Gastrocnemius medialis (tissue), 4 donors: Measurements from ENCODE around the gene DAGLA.

ENCODE experiments used
- POLR2A ChIP-seq, 2 donors: fragments of 450-650 bp; IDR thresholded peaks; one replicate each; pipeline ENCODE4 v1.6.1; 2017; ENCODE audit warnings: antibody characterized with exemption in 2 of 2, mild to moderate bottlenecking in 2 of 2, moderate library complexity in 2 of 2
- TF ChIP-seq, protein P1 (sequence below), 5 experiments: fragments of 450-650 bp in 3 of 5; fragments of 200-600 bp in 2 of 5; sonication (generic) in 2 of 5; IDR thresholded peaks in 4 of 5; conservative IDR thresholded peaks in 1 of 5; 1 replicate in 4 of 5; 2 replicates in 1 of 5; pipeline ENCODE4 v1.5.1; 2016 to 2019; ENCODE audit warnings: antibody characterized with exemption in 5 of 5, mild to moderate bottlenecking in 3 of 5, moderate library complexity in 3 of 5

DNA sequence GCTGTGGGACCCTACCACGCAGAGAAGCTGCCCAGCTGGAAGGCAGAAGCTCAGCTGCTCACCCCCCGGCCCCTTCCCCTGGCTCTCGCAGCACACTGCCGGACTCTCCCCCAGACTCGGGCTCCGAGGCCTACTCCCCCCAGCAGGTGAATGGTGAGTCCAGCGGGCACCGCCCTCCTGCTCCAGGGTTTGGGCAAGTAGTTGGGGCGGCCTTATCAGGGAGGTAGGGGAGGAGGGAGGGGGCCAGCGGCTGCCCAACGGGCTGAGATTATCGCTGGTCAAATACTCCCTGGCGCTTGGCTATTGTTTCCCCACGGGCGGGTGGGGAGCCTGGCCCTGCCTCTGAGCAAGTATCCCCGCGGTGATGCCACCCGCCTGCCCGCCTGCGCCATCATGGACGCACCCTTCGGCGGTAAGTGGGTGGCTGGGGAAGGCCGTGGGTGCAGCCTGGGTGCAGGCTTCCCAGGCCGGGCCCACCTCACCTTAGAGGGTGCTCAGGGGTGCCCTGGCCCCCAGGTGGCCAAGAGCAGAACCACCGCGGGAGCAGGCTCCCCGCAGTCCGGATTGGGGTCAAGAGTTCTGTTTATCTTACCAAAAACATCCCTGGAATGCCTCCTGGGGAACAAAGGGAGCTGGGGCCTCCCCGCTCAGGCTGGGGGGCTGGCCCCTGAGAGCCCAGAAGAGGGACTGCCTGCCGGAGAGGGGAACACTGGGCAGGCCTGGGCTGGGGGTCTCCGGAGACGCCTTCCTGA lies 89.2 kb downstream of the DAGLA start:
- TF ChIP-seq POLR2A (IDR thresholded peaks at IDR 0.05): no peak
- TF ChIP-seq, protein P1, sequence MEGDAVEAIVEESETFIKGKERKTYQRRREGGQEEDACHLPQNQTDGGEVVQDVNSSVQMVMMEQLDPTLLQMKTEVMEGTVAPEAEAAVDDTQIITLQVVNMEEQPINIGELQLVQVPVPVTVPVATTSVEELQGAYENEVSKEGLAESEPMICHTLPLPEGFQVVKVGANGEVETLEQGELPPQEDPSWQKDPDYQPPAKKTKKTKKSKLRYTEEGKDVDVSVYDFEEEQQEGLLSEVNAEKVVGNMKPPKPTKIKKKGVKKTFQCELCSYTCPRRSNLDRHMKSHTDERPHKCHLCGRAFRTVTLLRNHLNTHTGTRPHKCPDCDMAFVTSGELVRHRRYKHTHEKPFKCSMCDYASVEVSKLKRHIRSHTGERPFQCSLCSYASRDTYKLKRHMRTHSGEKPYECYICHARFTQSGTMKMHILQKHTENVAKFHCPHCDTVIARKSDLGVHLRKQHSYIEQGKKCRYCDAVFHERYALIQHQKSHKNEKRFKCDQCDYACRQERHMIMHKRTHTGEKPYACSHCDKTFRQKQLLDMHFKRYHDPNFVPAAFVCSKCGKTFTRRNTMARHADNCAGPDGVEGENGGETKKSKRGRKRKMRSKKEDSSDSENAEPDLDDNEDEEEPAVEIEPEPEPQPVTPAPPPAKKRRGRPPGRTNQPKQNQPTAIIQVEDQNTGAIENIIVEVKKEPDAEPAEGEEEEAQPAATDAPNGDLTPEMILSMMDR (IDR thresholded peaks at IDR 0.05 in 4 of 5, conservative IDR thresholded peaks at IDR 0.05 in 1 of 5): no peak
